Measurements from ENCODE around the gene MSTN. TPM values are rescaled to one million over a fixed set of nuclear protein-coding genes. Genes with fewer than 3 reads are reported as not detected.

Gene MSTN
- total RNA-seq, 1 donor from 2014 or later = 1.4 TPM

GRCh38 chr2:190105554-190105953 lies 43.0 kb upstream of the MSTN start:
- no peak for TF ChIP-seq CTCF (conservative IDR thresholded peaks at IDR 0.05)
- Mint-ChIP-seq H3K27me3 (no peaks in the 10 kb centered on the region), H3K36me3 (no peaks in the 10 kb centered on the region)

DNA sequence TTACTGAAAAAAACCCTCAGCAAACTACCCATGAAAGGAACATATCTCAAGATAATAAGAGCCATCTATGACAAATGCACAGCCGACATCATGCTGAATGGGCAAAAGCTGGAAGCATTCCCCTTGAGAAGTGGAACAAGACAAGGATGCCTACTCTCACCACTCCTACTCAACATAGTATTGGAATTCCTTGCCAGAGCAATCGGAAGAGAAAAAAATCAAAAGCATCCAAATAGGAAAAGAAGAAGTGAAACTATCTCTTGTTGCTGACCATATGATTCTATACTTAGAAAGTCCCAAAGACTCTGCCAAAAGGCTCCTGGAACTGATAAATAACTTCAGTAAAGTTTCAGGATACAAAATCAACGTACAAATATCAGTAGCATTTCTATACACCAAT lies 40.6 kb upstream of the MSTN start:
- TF ChIP-seq CTCF (conservative IDR thresholded peaks at IDR 0.05) = no peak
- H3K27me3 Mint-ChIP-seq = no peaks in the 10 kb centered on the region

More at GRCh38 chr2:190105554-190105953, 43.0 kb upstream of the MSTN start:
- Mint-ChIP-seq H3K27ac (no peak overlapping the region), H3K4me3 (no peak overlapping the region), H3K9me3 (no peaks in the 10 kb centered on the region), H3K4me1 (ENCODE audit: unreplicated experiment) (no peaks in the 10 kb centered on the region)
- no peak for DNase-seq (ENCODE audit: extremely low spot score, unreplicated experiment)

GRCh38 chr2:190099890-190100697 lies 37.6 kb upstream of the MSTN start:
- Mint-ChIP-seq H3K4me3 (no peak overlapping the region), H3K27ac (no peak overlapping the region), H3K36me3 (no peaks in the 10 kb centered on the region), H3K9me3 (peaks cover 7% of the 10 kb centered on the region), H3K27me3 (no peaks in the 10 kb centered on the region), H3K4me1 (ENCODE audit: unreplicated experiment) (no peaks in the 10 kb centered on the region)
- no peak for DNase-seq (ENCODE audit: extremely low spot score, unreplicated experiment)
- no peak for TF ChIP-seq CTCF (conservative IDR thresholded peaks at IDR 0.05)

More for the DNA sequence above, 40.6 kb upstream of the MSTN start:
- H3K4me1 Mint-ChIP-seq (ENCODE audit: unreplicated experiment) = no peaks in the 10 kb centered on the region
- H3K27ac Mint-ChIP-seq = no peak overlapping the region
- no peak for DNase-seq (ENCODE audit: extremely low spot score, unreplicated experiment)
- H3K4me3 Mint-ChIP-seq = no peak overlapping the region
- peaks cover 7% of the 10 kb centered on the region for H3K9me3 Mint-ChIP-seq
- no peaks in the 10 kb centered on the region for H3K36me3 Mint-ChIP-seq

DNA sequence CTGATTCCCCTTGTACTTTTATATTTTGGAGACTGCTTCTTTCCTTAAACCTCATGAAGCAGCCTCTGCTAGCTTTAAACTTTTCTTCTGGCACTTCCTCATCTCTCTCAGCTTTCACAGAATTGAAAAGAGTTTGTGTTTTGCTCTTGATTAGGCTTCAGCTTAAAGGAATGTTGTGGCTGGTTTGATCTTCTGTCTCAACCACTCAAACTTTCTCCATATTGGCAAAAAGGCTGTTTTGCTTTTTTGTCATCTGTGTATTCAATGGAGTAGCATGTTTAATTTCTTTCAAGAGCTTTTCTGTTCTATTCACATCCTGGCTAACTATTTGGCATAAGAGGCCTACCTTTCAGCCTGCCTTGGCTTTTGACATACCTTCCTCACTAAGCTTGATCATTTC lies 36.3 kb upstream of the MSTN start:
- H3K27ac Mint-ChIP-seq = no peak overlapping the region

GRCh38 chr2:190097115-190097514 lies 34.6 kb upstream of the MSTN start:
- Mint-ChIP-seq H3K36me3 (peaks cover 4% of the 10 kb centered on the region), H3K4me1 (ENCODE audit: unreplicated experiment) (peaks cover 18% of the 10 kb centered on the region), H3K9me3 (peaks cover 7% of the 10 kb centered on the region), H3K4me3 (no peak overlapping the region), H3K27ac (no peak overlapping the region), H3K27me3 (no peaks in the 10 kb centered on the region)
- no peak for TF ChIP-seq CTCF (conservative IDR thresholded peaks at IDR 0.05)
- DNase-seq (ENCODE audit: extremely low spot score, unreplicated experiment) = no peak

More for the DNA sequence above, 36.3 kb upstream of the MSTN start:
- Mint-ChIP-seq H3K4me3 (no peak overlapping the region), H3K4me1 (ENCODE audit: unreplicated experiment) (peaks cover 8% of the 10 kb centered on the region), H3K27me3 (no peaks in the 10 kb centered on the region), H3K9me3 (peaks cover 7% of the 10 kb centered on the region), H3K36me3 (peaks cover 4% of the 10 kb centered on the region)
- no peak for DNase-seq (ENCODE audit: extremely low spot score, unreplicated experiment)
- TF ChIP-seq CTCF (conservative IDR thresholded peaks at IDR 0.05) = no peak

All from type B pancreatic cell (in vitro differentiated cells).